SK-N-SH (cell line): ENCODE measurements around the gene SLAIN1. TPM values are rescaled to one million over a fixed set of nuclear protein-coding genes. Genes with fewer than 3 reads are reported as not detected.

Source experiments
- CTCF ChIA-PET: fragments of 300-600, 350-600 bp; formaldehyde crosslinking; extraction: SDS; loops from one replicate; lab custom pipeline; 2021; lab: Yijun Ruan, JAX
- POLR2A ChIA-PET: fragments of 350-600 bp; sonication (Branson Sonifier 250); formaldehyde crosslinking; extraction: SDS; loops from one replicate; lab custom pipeline; 2020; ENCODE audit warnings: antibody characterized with exemption, inconsistent platforms; lab: Yijun Ruan, JAX
- DNase-seq: peaks from one replicate; pipeline ENCODE4 v3.0.0; 2012
- H2AFZ ChIP-seq: fragments of 200-600 bp; sonication (generic); 2 replicates; pipeline ENCODE4 v1.8.1; 2016; ENCODE audit warnings: antibody characterized with exemption, mild to moderate bottlenecking, low read depth
- H3F3A ChIP-seq: fragments of 200-600 bp; sonication (generic); replicated peaks from 2 replicates; pipeline ENCODE3; 2016; ENCODE audit warnings: antibody characterized with exemption, mild to moderate bottlenecking; ENCODE audit not compliant: insufficient read depth
- H3K27ac ChIP-seq, 2 experiments: fragments of 200-500 bp in 1 of 2; fragments of 200-600 bp in 1 of 2; sonication (Bioruptor generic) in 1 of 2; sonication (generic), shearing (Covaris generic) in 1 of 2; 2 replicates each; pipeline versions ENCODE4 v1.5.1 to v1.6.1; 2014 to 2016; ENCODE audit warnings: low read depth in 2 of 2, inconsistent platforms in 1 of 2, low read length in 1 of 2, mild to moderate bottlenecking in 1 of 2, mixed read lengths in 1 of 2
- H3K27me3 ChIP-seq: fragments of 200-600 bp; sonication (generic), shearing (Covaris generic); 2 replicates; pipeline ENCODE4 v1.6.1; 2016; ENCODE audit warnings: mixed run types; ENCODE audit not compliant: insufficient read depth
- H3K36me3 ChIP-seq, 2 experiments: fragments of 200-500 bp in 1 of 2; fragments of 200-600 bp in 1 of 2; sonication (Bioruptor generic) in 1 of 2; sonication (generic) in 1 of 2; replicated peaks in 1 of 2; 2 replicates each; pipeline versions ENCODE3 to v1.5.1; 2014 to 2016; ENCODE audit warnings: low read length in 1 of 2, mild to moderate bottlenecking in 1 of 2; ENCODE audit not compliant: insufficient read depth in 2 of 2, control insufficient read depth in 1 of 2
- H3K4me1 ChIP-seq, 2 experiments: fragments of 200-500 bp in 1 of 2; fragments of 200-600 bp in 1 of 2; sonication (Bioruptor generic) in 1 of 2; sonication (generic), shearing (Covaris generic) in 1 of 2; 2 replicates each; pipeline versions ENCODE4 v1.5.1 to v1.6.1; 2014 to 2016; ENCODE audit warnings: low read depth in 1 of 2, low read length in 1 of 2, mixed run types in 1 of 2; ENCODE audit not compliant: insufficient read depth in 2 of 2, control insufficient read depth in 1 of 2
- H3K4me2 ChIP-seq: fragments of 200-600 bp; sonication (generic), shearing (Covaris generic); 2 replicates; pipeline ENCODE4 v1.6.1; 2017; ENCODE audit warnings: mixed run types
- H3K4me3 ChIP-seq, 2 experiments: fragments of 200-500 bp in 1 of 2; fragments of 200-600 bp in 1 of 2; sonication (Bioruptor generic) in 1 of 2; sonication (generic), shearing (Covaris generic) in 1 of 2; 2 replicates each; pipeline versions ENCODE4 v1.5.1 to v1.8.1; 2014 to 2016; ENCODE audit warnings: low read depth in 2 of 2, inconsistent platforms in 1 of 2, low read length in 1 of 2, mild to moderate bottlenecking in 1 of 2, mixed read lengths in 1 of 2, moderate library complexity in 1 of 2
- H3K79me2 ChIP-seq: fragments of 200-600 bp; sonication (generic); 2 replicates; pipeline ENCODE4 v1.8.1; 2017; ENCODE audit warnings: mild to moderate bottlenecking; ENCODE audit not compliant: insufficient read depth
- H3K9ac ChIP-seq: fragments of 200-600 bp; sonication (generic); 2 replicates; pipeline ENCODE4 v1.6.1; 2017; ENCODE audit warnings: mixed run types
- H3K9me2 ChIP-seq: fragments of 200-600 bp; sonication (generic); 2 replicates; pipeline ENCODE4 v1.6.1; 2017; ENCODE audit warnings: mixed run types
- H3K9me3 ChIP-seq: fragments of 200-600 bp; sonication (generic); 2 replicates; pipeline ENCODE4 v1.6.1; 2017; ENCODE audit warnings: mixed run types, mild to moderate bottlenecking, moderate library complexity
- H4K20me1 ChIP-seq: fragments of 200-600 bp; sonication (generic); 2 replicates; pipeline ENCODE4 v1.6.1; 2017; ENCODE audit warnings: mild to moderate bottlenecking, mixed run types; ENCODE audit not compliant: insufficient read depth
- CTCF ChIP-seq: fragments of 200-600 bp; sonication (generic); IDR thresholded peaks from 2 replicates; pipeline ENCODE4 v1.6.1; 2017; ENCODE audit warnings: antibody characterized with exemption, mild to moderate bottlenecking, moderate library complexity
- ELF1 ChIP-seq: IDR thresholded peaks from 2 replicates; pipeline ENCODE4 v1.4.0; 2012
- FOSL2 ChIP-seq: IDR thresholded peaks from 2 replicates; pipeline ENCODE4 v1.4.0; 2012; ENCODE audit warnings: low read depth, mild to moderate bottlenecking, moderate library complexity, borderline replicate concordance
- FOXJ3 ChIP-seq: sonication (generic); formaldehyde crosslinking; IDR thresholded peaks from 2 replicates; pipeline ENCODE4 v1.5.1; 2020; ENCODE audit warnings: mild to moderate bottlenecking, missing genetic modification reagents
- GATA2 ChIP-seq: sonication (generic); formaldehyde crosslinking; IDR thresholded peaks from 2 replicates; pipeline ENCODE4 v1.5.0; 2020; ENCODE audit warnings: mild to moderate bottlenecking, missing genetic modification reagents
- MAX ChIP-seq: IDR thresholded peaks from 2 replicates; pipeline ENCODE4 v1.4.0; 2012; ENCODE audit warnings: low read depth
- NFIC ChIP-seq: IDR thresholded peaks from 2 replicates; pipeline ENCODE4 v1.4.0; 2012; ENCODE audit warnings: borderline replicate concordance
- POLR2AphosphoS5 ChIP-seq: IDR thresholded peaks from 2 replicates; pipeline ENCODE4 v1.6.1; 2012; ENCODE audit warnings: low read depth, low read length
- RCOR1 ChIP-seq: fragments of 150-350 bp; IDR thresholded peaks from 2 replicates; pipeline ENCODE4 v1.6.1; 2017; ENCODE audit warnings: antibody characterized with exemption, low read length
- RFX5 ChIP-seq: IDR thresholded peaks from 2 replicates; pipeline ENCODE4 v1.6.1; 2012; ENCODE audit warnings: mild to moderate bottlenecking, improper control_type of control experiment, low read length
- TAF1 ChIP-seq: IDR thresholded peaks from 2 replicates; pipeline ENCODE4 v1.6.1; 2012; ENCODE audit warnings: low read depth, mild to moderate bottlenecking, low read length, moderate library complexity, borderline replicate concordance
- TCF12 ChIP-seq: IDR thresholded peaks from 2 replicates; pipeline ENCODE4 v1.4.0; 2012
- USF2 ChIP-seq: fragments of 150-350 bp; IDR thresholded peaks from 2 replicates; pipeline ENCODE4 v1.6.1; 2017; ENCODE audit warnings: antibody characterized with exemption, low read length, low read depth, borderline replicate concordance
- ZBTB33 ChIP-seq: IDR thresholded peaks from 2 replicates; pipeline ENCODE4 v1.4.0; 2012; ENCODE audit warnings: low read depth, borderline replicate concordance
- WGBS: methylation state at CpG from one replicate; pipeline ENCODE4 v1.1.6; 2017; ENCODE audit warnings: low lambda C conversion rate; 5-methylcytosine and 5-hydroxymethylcytosine counted together
- polyA plus RNA-seq, 3 experiments: library from polyadenylated mRNA; depleted of rRNA; stranded (reverse); fragments of >200 nt; gene quantifications; 2 replicates each; pipeline ENCODE4 v1.2.3, GENCODE V29; 2012

SLAIN1 gene
- polyA plus RNA-seq, 1 of the 3 experiments (the other 2 are of a cell fraction), result 1.6 TPM

- DNase-seq, result no peak
- H3K27me3 ChIP-seq, result no peaks in the 10 kb centered on the region
- TF ChIP-seq CTCF (no peak), ELF1 (no peak), RFX5 (no peak), TCF12 (no peak), RCOR1 (no peak), FOXJ3 (CRISPR knock-in tag) (no peak), GATA2 (CRISPR knock-in tag) (no peak), MAX (no peak), POLR2AphosphoS5 (no peak), ZBTB33 (no peak), NFIC (no peak), TAF1 (no peak), USF2 (no peak), FOSL2 (no peak)
- H3K9me3 ChIP-seq, result no peaks in the 10 kb centered on the region
- no peaks in the 10 kb centered on the region for H3F3A ChIP-seq
- CTCF ChIA-PET, result no interaction called here
- no peaks in the 10 kb centered on the region for H4K20me1 ChIP-seq
- whole genome bisulfite sequencing, result 14% methylated on average over 3 of the region's 3 CpGs
- H2AFZ ChIP-seq, result no peak overlapping the region
- no peaks in the 10 kb centered on the region for H3K79me2 ChIP-seq
- no peak overlapping the region for H3K4me2 ChIP-seq
- H3K4me1 ChIP-seq, result no peaks in the 10 kb centered on the region
- H3K4me3 ChIP-seq, result no peak overlapping the region
- POLR2A ChIA-PET, result no interaction called here
- H3K36me3 ChIP-seq, result no peaks in the 10 kb centered on the region
- H3K27ac ChIP-seq, result no peak overlapping the region
- no peaks in the 10 kb centered on the region for H3K9me2 ChIP-seq
- no peak overlapping the region for H3K9ac ChIP-seq
Measured at GRCh38 chr13:77800219-77800618, 102.7 kb downstream of the SLAIN1 start.

- H3K9ac ChIP-seq, result no peak overlapping the region
- no peaks in the 10 kb centered on the region for H3K9me3 ChIP-seq
- no peaks in the 10 kb centered on the region for H4K20me1 ChIP-seq
- ChIA-PET CTCF (no interaction called here), POLR2A (no interaction called here)
- H3K36me3 ChIP-seq, result no peaks in the 10 kb centered on the region
- H3K9me2 ChIP-seq, result no peaks in the 10 kb centered on the region
- DNase-seq, result no peak
- no peak overlapping the region for H3K4me3 ChIP-seq
- H2AFZ ChIP-seq, result no peak overlapping the region
- no peaks in the 10 kb centered on the region for H3F3A ChIP-seq
- no peak overlapping the region for H3K27ac ChIP-seq
- no peaks in the 10 kb centered on the region; a peak in 1 of 4 replicates for H3K4me1 ChIP-seq
- H3K79me2 ChIP-seq, result no peaks in the 10 kb centered on the region
- TF ChIP-seq MAX (no peak), GATA2 (CRISPR knock-in tag) (no peak), USF2 (no peak)
- H3K4me2 ChIP-seq, result no peak overlapping the region
- no peaks in the 10 kb centered on the region for H3K27me3 ChIP-seq
- WGBS, result 41% methylated on average over 1 of the region's 1 CpG
Measured at GRCh38 chr13:77806518-77806917, 109.0 kb downstream of the SLAIN1 start.
